ENCODE data around the gene KRT78.

The KRT78 gene

DNA sequence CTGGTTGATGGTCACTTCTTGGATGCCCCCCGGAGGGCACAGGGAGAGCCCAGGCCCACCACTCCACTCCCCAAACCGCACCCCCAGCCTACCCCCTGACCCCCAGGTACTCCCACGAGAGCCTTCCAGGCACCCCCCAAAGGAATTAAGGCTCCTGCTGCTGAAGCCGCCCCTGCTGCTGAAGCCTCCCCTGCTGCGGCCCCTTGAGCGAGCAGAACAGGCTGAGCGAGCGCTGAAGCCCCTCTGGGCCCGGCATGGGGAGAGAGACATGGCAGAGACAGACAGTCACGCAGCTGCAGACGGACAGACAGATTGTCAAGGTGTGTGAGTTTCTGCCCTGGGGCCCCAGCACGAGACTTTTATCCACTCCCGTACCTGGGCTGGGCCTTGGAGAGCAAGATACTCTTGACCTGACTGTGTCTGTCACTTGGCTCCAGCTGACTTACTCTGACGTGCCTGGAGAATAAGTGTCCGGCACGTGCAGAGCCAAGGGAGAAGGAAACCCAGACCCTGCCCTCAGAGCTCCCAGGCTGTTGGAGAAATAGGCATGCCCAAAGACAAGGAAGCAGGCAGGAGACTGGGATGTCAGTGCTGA, at the start of gene KRT78:
TSS of gene KRT78 (minus strand) at position 334 of the 595 bp plus-strand sequence. CDS start at position 270, 64 bp downstream.
- Mint-ChIP-seq H3K4me1 (no peaks in the 10 kb centered on the region), H3K4me3 (no peak within 1 kb of the TSS), H3K27me3 (ENCODE audit: low read depth) (peaks cover 42% of the 10 kb centered on the region), H3K27ac (no peak within 1 kb of the TSS), H3K36me3 (ENCODE audit: low read depth) (no peaks in the 10 kb centered on the region), H3K9me3 (no peaks in the 10 kb centered on the region)
- no peak for TF ChIP-seq CTCF (IDR thresholded peaks at IDR 0.05; ENCODE audit: unreplicated experiment in 3 of 3)

DNA sequence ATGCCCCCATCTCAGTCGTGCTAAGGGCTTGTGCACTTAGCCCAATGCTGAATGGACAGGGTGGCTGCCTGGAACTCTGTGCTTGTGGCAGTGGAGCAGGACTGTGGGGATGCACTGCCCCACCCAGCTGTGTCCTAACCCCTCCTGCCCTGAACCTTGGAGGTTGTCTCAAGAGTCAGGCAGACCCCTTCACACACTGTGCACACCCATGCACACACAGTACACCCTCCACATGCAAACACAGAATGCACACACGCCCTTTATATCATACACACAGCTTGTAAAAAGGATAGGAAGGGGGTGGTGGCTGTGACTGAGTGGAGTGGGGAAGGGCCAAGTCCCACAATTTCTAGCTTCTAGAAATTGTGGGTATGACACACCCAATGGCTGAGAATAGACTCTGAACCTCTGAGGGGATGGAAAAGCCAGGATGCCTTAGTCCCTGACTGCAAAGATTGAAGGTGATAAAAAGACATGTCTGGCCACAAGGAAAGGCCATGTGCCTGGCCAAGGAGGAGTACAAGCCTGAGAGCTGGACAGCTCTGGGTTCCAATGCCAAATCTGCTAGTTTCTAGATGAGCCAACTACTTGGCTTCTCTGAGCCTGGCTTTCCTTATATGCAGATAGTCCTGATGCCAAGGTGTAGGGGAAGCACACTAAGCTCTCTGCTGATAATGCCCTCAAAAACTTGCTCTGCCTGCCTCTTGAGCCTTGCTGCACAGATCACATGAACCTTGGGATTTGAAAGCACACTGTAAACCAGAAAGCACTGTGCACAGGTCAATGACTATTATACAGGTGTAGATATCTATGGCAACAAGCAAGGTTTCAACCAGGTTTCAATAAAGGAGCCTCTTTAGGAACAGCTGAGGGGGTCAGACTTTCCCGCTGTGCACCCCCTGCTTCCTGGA, 47.7 kb upstream of the KRT78 start:
- no peak for TF ChIP-seq CTCF (IDR thresholded peaks at IDR 0.05; ENCODE audit: unreplicated experiment in 3 of 3)
- Mint-ChIP-seq H3K4me3 (no peak overlapping the region), H3K4me1 (peaks cover 19% of the 10 kb centered on the region), H3K27ac (peak overlapping the region in 2 of 3 experiments; percentile 48 to 72), H3K36me3 (ENCODE audit: low read depth) (peaks cover 21% of the 10 kb centered on the region), H3K9me3 (no peaks in the 10 kb centered on the region), H3K27me3 (ENCODE audit: low read depth) (no peaks in the 10 kb centered on the region)

GRCh38 chr12:52895726-52896189, 47.0 kb upstream of the KRT78 start:
- TF ChIP-seq CTCF (IDR thresholded peaks at IDR 0.05; ENCODE audit: unreplicated experiment in 3 of 3): no peak
- Mint-ChIP-seq H3K36me3 (ENCODE audit: low read depth) (peaks cover 18% of the 10 kb centered on the region), H3K27me3 (ENCODE audit: low read depth) (no peaks in the 10 kb centered on the region), H3K9me3 (no peaks in the 10 kb centered on the region), H3K4me1 (peaks cover 19% of the 10 kb centered on the region), H3K27ac (peak overlapping the region in 1 of 3 experiments; percentile 22), H3K4me3 (no peak overlapping the region)

DNA sequence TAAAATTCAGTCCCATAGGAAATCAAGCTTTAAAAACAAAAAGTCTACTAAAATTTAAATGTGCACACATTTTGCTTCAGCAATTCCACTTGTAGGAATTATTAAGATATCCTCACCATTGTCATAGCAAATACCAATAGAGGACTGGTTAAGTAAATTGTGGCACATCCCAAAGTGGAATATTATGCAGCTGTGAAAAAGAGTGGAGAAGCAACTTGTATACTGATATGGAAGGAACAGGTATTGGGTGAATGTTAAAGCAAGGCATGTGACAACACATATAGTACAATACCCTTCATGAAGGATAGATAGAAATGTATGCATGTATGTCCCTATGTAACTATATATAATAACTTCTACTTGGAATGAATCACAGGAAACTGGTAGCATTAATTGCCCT, 44.2 kb upstream of the KRT78 start:
- no peak overlapping the region for H3K4me3 Mint-ChIP-seq
- TF ChIP-seq CTCF (IDR thresholded peaks at IDR 0.05; ENCODE audit: unreplicated experiment in 3 of 3): no peak

GRCh38 chr12:52892207-52892852, 43.5 kb upstream of the KRT78 start:
- no peak for TF ChIP-seq CTCF (IDR thresholded peaks at IDR 0.05; ENCODE audit: unreplicated experiment in 3 of 3)
- Mint-ChIP-seq H3K4me3 (no peak overlapping the region), H3K9me3 (no peaks in the 10 kb centered on the region), H3K4me1 (peaks cover 18% of the 10 kb centered on the region), H3K27me3 (ENCODE audit: low read depth) (peaks cover 8% of the 10 kb centered on the region), H3K36me3 (ENCODE audit: low read depth) (peaks cover 5% of the 10 kb centered on the region), H3K27ac (no peak overlapping the region)

More for the DNA sequence above, 44.2 kb upstream of the KRT78 start:
- Mint-ChIP-seq H3K27me3 (ENCODE audit: low read depth) (peaks cover 8% of the 10 kb centered on the region), H3K9me3 (no peaks in the 10 kb centered on the region), H3K4me1 (peaks cover 19% of the 10 kb centered on the region), H3K27ac (no peak overlapping the region), H3K36me3 (ENCODE audit: low read depth) (peaks cover 5% of the 10 kb centered on the region)

Data from nephron (organoid).